HepG2 (cell line): ENCODE measurements around the gene ACTRT2. TPM values are rescaled to one million over a fixed set of nuclear protein-coding genes. Genes with fewer than 3 reads are reported as not detected.

Experiments used
- MAX ChIP-seq: IDR thresholded peaks from 2 replicates; pipeline ENCODE4 v1.6.1; 2012; ENCODE audit warnings: inconsistent platforms
- NRL ChIP-seq: sonication (generic); formaldehyde crosslinking; IDR thresholded peaks from 2 replicates; pipeline ENCODE4 v1.5.0; 2020; ENCODE audit warnings: missing genetic modification reagents, mild to moderate bottlenecking, moderate library complexity, borderline replicate concordance
- PRDM15 ChIP-seq: sonication (generic); formaldehyde crosslinking; IDR thresholded peaks from 2 replicates; pipeline ENCODE4 v1.4.0; 2020; ENCODE audit warnings: missing genetic modification reagents
- ZNF180 ChIP-seq: sonication (generic); formaldehyde crosslinking; IDR thresholded peaks from 2 replicates; pipeline ENCODE4 v1.4.0; 2020; ENCODE audit warnings: low read depth, missing genetic modification reagents, borderline replicate concordance
- ZNF460 ChIP-seq: sonication (generic); formaldehyde crosslinking; IDR thresholded peaks from 2 replicates; pipeline ENCODE4 v1.5.1; 2020; ENCODE audit warnings: missing genetic modification reagents, mild to moderate bottlenecking, borderline replicate concordance
- ZNF704 ChIP-seq: sonication (generic); formaldehyde crosslinking; IDR thresholded peaks from 2 replicates; pipeline ENCODE4 v1.8.1; 2023; ENCODE audit warnings: mild to moderate bottlenecking, inconsistent platforms, moderate library complexity, missing genetic modification reagents, borderline replicate concordance
- ZNF746 ChIP-seq: sonication (generic); formaldehyde crosslinking; IDR thresholded peaks from 2 replicates; pipeline ENCODE4 v1.8.0; 2022; ENCODE audit warnings: mild to moderate bottlenecking, missing genetic modification reagents
- ZNF781 ChIP-seq: sonication (generic); formaldehyde crosslinking; IDR thresholded peaks from 2 replicates; pipeline ENCODE4 v1.5.1; 2020; ENCODE audit warnings: borderline replicate concordance, mild to moderate bottlenecking, missing genetic modification reagents; ENCODE audit errors: not compliant biosample characterization
- ZSCAN21 ChIP-seq: sonication (generic); formaldehyde crosslinking; IDR thresholded peaks from 2 replicates; pipeline ENCODE4 v1.8.0; 2022; ENCODE audit warnings: mild to moderate bottlenecking, missing genetic modification reagents, moderate library complexity, borderline replicate concordance
- polyA plus RNA-seq, 8 experiments: library from polyadenylated mRNA; depleted of rRNA in 3 of 8; stranded (reverse) in 7 of 8; unstranded in 1 of 8; fragments of >200 nt; fragmentation: Illumina TruSeq in 4 of 8; extraction: Trizol in 4 of 8; gene quantifications; 2 replicates each; pipeline versions ENCODE4 v1.2.1 to v1.2.3, GENCODE V29; 2011 to 2016; ENCODE audit warnings: low read depth in 4 of 8, missing spikeins in 1 of 8, mixed read lengths in 1 of 8; ENCODE audit not compliant: insufficient read depth in 1 of 8
- total RNA-seq, 5 experiments: library from RNA; depleted of rRNA; stranded (reverse); fragments of >200 nt; fragmentation: Illumina TruSeq; extraction: Trizol; gene quantifications; 2 replicates each; pipeline ENCODE4 v1.2.3, GENCODE V29; 2016; ENCODE audit warnings: low read depth in 1 of 5

Gene ACTRT2
- total and polyA plus RNA-seq, 2 of the 13 experiments (the other 11 are each of a cell fraction or from before 2014, with no cell fraction given) = not detected

- TF ChIP-seq ZNF704 (CRISPR knock-in tag) (no peak), MAX (no peak), ZNF781 (no peak), PRDM15 (CRISPR knock-in tag) (no peak), ZNF180 (CRISPR knock-in tag) (no peak), ZNF460 (CRISPR knock-in tag) (no peak), ZNF746 (no peak), ZSCAN21 (CRISPR knock-in tag) (no peak), NRL (CRISPR knock-in tag) (no peak)
Observed at GRCh38 chr1:2971609-2972008, 49.7 kb upstream of the ACTRT2 start (continued).
